Measurements from ENCODE around the gene AIRE. TPM values are rescaled to one million over a fixed set of nuclear protein-coding genes. Genes with fewer than 3 reads are reported as not detected.

Gene AIRE
- total RNA-seq, 4 donors from 2014 or later = not detected

GRCh38 chr21:44316277-44316900 lies 30.7 kb downstream of the AIRE start:
- no peak for ATAC-seq
- in situ Hi-C loops (cut with MboI; ENCODE audit: low sequenced_read_pairs in 4 of 4) = no loop called here
- Histone ChIP-seq H3K4me1 (no peaks in the 10 kb centered on the region), H3K27ac (no peak overlapping the region), H3K27me3 (no peaks in the 10 kb centered on the region), H3K4me3 (no peak overlapping the region), H3K36me3 (no peaks in the 10 kb centered on the region), H3K9me3 (no peaks in the 10 kb centered on the region)
- intact Hi-C loops (cut with DNase I; ENCODE audit: low total_unique reads) = loop anchor here (10.0 kb wide), 1 partner anchor 58 kb away; no protein-coding TSS in a partner anchor
- TF ChIP-seq POLR2A (IDR thresholded peaks at IDR 0.05) (no peak), CTCF (IDR thresholded peaks at IDR 0.05 in 4 of 5, conservative IDR thresholded peaks at IDR 0.05 in 1 of 5) (no peak)
- no peak for DNase-seq

DNA sequence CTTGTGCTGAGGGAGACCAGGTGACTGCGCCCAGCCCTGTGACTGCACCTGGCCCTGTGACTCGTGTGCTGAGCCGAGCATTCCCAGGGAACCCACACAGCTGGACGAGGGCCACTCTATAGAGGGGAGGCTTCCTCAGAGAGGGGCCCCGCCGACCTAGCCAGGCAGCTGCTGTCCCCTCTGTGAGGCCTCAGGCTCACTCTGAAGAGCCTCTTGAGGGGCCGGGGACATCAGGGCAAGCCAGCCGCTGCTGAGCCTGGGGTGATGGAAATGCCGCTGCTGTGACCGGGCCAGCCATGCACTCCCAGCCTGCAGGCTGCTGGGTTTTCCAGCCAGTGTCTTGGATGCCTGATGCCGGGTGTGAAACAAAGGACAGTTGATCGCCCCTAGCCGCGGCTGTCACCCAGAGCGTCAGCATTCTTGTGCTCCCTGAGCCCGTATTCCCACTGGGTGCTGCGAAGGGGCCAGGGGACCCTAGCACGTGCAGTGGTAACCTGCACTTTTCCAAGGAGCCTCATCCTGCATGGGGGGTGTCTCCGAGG lies 31.6 kb downstream of the AIRE start:
- Histone ChIP-seq H3K9me3 (no peaks in the 10 kb centered on the region), H3K4me1 (no peaks in the 10 kb centered on the region), H3K27me3 (no peaks in the 10 kb centered on the region), H3K4me3 (no peak overlapping the region), H3K36me3 (no peaks in the 10 kb centered on the region), H3K27ac (no peak overlapping the region)
- intact Hi-C loops (cut with DNase I; ENCODE audit: low total_unique reads) (loop anchor here (10.0 kb wide), 1 partner anchor 57 kb away; no protein-coding TSS in a partner anchor), in situ Hi-C loops (cut with MboI; ENCODE audit: low sequenced_read_pairs in 4 of 4) (no loop called here)
- DNase-seq (no peak), ATAC-seq (no peak)
- TF ChIP-seq CTCF (IDR thresholded peaks at IDR 0.05 in 4 of 5, conservative IDR thresholded peaks at IDR 0.05 in 1 of 5) (no peak), POLR2A (IDR thresholded peaks at IDR 0.05) (no peak)

DNA sequence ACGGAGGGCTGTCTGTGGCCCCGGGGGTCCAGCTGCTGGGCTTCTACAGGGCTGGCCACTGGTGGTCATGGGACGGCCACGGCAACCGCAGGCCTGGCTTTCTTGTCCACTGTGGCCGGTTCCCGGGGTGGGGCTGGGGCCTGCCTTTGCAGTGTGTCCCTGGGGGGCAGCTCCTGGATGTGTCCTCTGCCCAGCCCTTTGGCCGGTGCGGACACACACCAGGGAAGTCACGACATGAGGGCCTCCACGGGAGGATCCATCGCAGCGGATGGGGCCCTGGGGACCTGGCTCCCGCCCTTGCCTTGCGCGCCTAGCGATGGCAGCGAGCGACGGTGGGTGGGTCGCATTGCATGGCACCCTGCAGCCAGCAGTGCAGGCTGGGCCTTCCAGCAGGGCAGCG lies 32.2 kb downstream of the AIRE start:
- in situ Hi-C loops (cut with MboI; ENCODE audit: low sequenced_read_pairs in 4 of 4) = no loop called here
- H3K36me3 ChIP-seq = no peaks in the 10 kb centered on the region
- intact Hi-C loops (cut with DNase I; ENCODE audit: low total_unique reads) = loop anchor here (10.0 kb wide), 1 partner anchor 57 kb away; no protein-coding TSS in a partner anchor

DNA sequence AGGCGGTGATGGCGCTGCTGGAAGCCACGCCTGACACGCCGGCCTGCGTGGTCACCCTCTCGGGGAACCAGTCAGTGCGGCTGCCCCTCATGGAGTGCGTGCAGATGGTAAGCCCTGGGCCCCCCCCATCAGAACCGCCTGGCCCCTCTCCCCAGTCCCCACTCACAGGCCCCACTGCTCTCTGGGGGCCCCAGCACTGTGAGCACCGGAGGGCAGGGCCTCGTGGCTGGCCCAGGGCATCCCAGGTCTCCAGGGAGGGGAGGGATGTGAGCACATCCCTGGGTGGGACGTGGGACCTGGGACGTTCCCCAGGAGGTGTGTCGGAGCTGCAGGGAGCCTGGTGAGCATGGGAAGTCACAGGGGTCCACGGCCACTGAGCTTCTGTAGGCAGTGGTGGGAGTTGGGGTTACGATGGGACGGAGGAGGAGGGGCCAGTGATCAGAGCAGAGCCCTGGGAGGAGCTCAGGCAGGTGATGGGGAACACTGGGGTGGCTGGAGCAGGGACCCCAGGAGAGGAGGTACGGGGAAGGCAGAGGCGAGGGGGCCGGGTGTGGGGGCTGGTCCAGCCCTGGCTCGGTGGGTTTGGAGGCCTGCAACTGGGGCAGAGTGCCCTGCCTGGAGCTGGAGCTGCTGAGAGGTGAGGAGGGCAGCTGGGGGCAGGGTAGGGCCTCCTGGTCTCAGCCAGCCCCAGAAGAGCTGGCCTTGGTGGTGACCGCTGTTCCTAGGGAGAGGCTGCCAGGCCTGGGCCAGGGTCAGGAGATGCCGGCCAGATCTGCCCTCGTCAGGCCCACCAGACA lies 33.0 kb downstream of the AIRE start:
- intact Hi-C loops (cut with DNase I; ENCODE audit: low total_unique reads) = loop anchor here (10.0 kb wide), 1 partner anchor 56 kb away; no protein-coding TSS in a partner anchor
- Histone ChIP-seq H3K36me3 (no peaks in the 10 kb centered on the region), H3K4me1 (no peaks in the 10 kb centered on the region), H3K9me3 (no peaks in the 10 kb centered on the region), H3K27me3 (no peaks in the 10 kb centered on the region), H3K4me3 (no peak overlapping the region), H3K27ac (no peak overlapping the region)
- DNase-seq (no peak), ATAC-seq (no peak)
- in situ Hi-C loops (cut with MboI; ENCODE audit: low sequenced_read_pairs in 4 of 4) = no loop called here
- TF ChIP-seq CTCF (IDR thresholded peaks at IDR 0.05 in 4 of 5, conservative IDR thresholded peaks at IDR 0.05 in 1 of 5) (no peak), POLR2A (IDR thresholded peaks at IDR 0.05) (no peak)

More for the DNA sequence above, 32.2 kb downstream of the AIRE start:
- H3K9me3 ChIP-seq = no peaks in the 10 kb centered on the region
- TF ChIP-seq POLR2A (IDR thresholded peaks at IDR 0.05) (no peak), CTCF (IDR thresholded peaks at IDR 0.05 in 4 of 5, conservative IDR thresholded peaks at IDR 0.05 in 1 of 5) (no peak)
- no peaks in the 10 kb centered on the region for H3K4me1 ChIP-seq
- no peaks in the 10 kb centered on the region for H3K27me3 ChIP-seq
- H3K27ac ChIP-seq = no peak overlapping the region
- H3K4me3 ChIP-seq = no peak overlapping the region
- DNase-seq = no peak
- no peak for ATAC-seq

Measured in gastrocnemius medialis (tissue), 4 donors.